H9 (cell line): ENCODE data around the gene COP1. TPM values are rescaled to one million over a fixed set of nuclear protein-coding genes. Genes with fewer than 3 reads are reported as not detected.

Source experiments
- DNase-seq: peaks from one replicate; pipeline ENCODE4 v3.0.0-alpha.2; 2017
- H2AFZ ChIP-seq: one replicate; pipeline ENCODE4 v1.6.1; 2013; ENCODE audit warnings: mild to moderate bottlenecking, low read length, control low read depth, moderate library complexity
- H2AK5ac ChIP-seq: 2 replicates; pipeline ENCODE4 v1.6.1; 2013; ENCODE audit warnings: low read length, control low read depth, mixed read lengths; ENCODE audit not compliant: insufficient read length
- H2BK120ac ChIP-seq: one replicate; pipeline ENCODE4 v1.6.1; 2013; ENCODE audit warnings: low read depth, mild to moderate bottlenecking, low read length, control low read depth, inconsistent platforms; ENCODE audit not compliant: poor library complexity, severe bottlenecking
- H2BK12ac ChIP-seq: 2 replicates; pipeline ENCODE4 v1.6.1; 2013; ENCODE audit warnings: low read length, control low read depth, mixed read lengths, low read depth; ENCODE audit not compliant: insufficient read length
- H2BK15ac ChIP-seq: 2 replicates; pipeline ENCODE4 v1.6.1; 2013; ENCODE audit warnings: low read depth, low read length, control low read depth
- H2BK20ac ChIP-seq: one replicate; pipeline ENCODE4 v1.6.1; 2013; ENCODE audit warnings: low read depth, mild to moderate bottlenecking, low read length, control low read depth, inconsistent platforms; ENCODE audit not compliant: poor library complexity, severe bottlenecking
- H2BK5ac ChIP-seq: 2 replicates; pipeline ENCODE4 v1.6.1; 2013; ENCODE audit warnings: low read length, control low read depth, mixed read lengths; ENCODE audit not compliant: insufficient read length
- H3K14ac ChIP-seq: 2 replicates; pipeline ENCODE4 v1.6.1; 2013; ENCODE audit warnings: low read length, control low read depth; ENCODE audit not compliant: insufficient read depth
- H3K18ac ChIP-seq: 2 replicates; pipeline ENCODE4 v1.6.1; 2013; ENCODE audit warnings: low read depth, mild to moderate bottlenecking, mixed read lengths, low read length, control low read depth; ENCODE audit not compliant: insufficient read length
- H3K23ac ChIP-seq: 2 replicates; pipeline ENCODE4 v1.6.1; 2013; ENCODE audit warnings: low read length, control low read depth, mixed read lengths, low read depth; ENCODE audit not compliant: insufficient read length
- H3K23me2 ChIP-seq: 2 replicates; pipeline ENCODE4 v1.6.1; 2013; ENCODE audit warnings: low read depth, mild to moderate bottlenecking, mixed read lengths, low read length, control low read depth; ENCODE audit not compliant: insufficient read length, poor library complexity, severe bottlenecking
- H3K27ac ChIP-seq: 2 replicates; pipeline ENCODE4 v1.5.1; 2013; ENCODE audit warnings: low read length, control low read depth, mixed read lengths, low read depth; ENCODE audit not compliant: insufficient read length
- H3K27me3 ChIP-seq: 2 replicates; pipeline ENCODE4 v1.6.1; 2013; ENCODE audit warnings: low read length, control low read depth, inconsistent platforms; ENCODE audit not compliant: insufficient read depth
- H3K4ac ChIP-seq: 2 replicates; pipeline ENCODE4 v1.6.1; 2013; ENCODE audit warnings: low read depth, mild to moderate bottlenecking, control low read depth, inconsistent platforms, low read length, moderate library complexity
- H3K4me1 ChIP-seq: 2 replicates; pipeline ENCODE4 v1.6.1; 2013; ENCODE audit warnings: low read length, control low read depth, inconsistent platforms; ENCODE audit not compliant: insufficient read depth
- H3K4me2 ChIP-seq: 2 replicates; pipeline ENCODE4 v1.6.1; 2013; ENCODE audit warnings: low read length, control low read depth, mixed read lengths; ENCODE audit not compliant: insufficient read length, insufficient read depth
- H3K56ac ChIP-seq: 2 replicates; pipeline ENCODE4 v1.6.1; 2013; ENCODE audit warnings: low read depth, mild to moderate bottlenecking, mixed read lengths, low read length, control low read depth; ENCODE audit not compliant: insufficient read length
- H3K79me1 ChIP-seq: 2 replicates; pipeline ENCODE4 v1.6.1; 2013; ENCODE audit warnings: low read depth, mild to moderate bottlenecking, moderate library complexity, low read length, control low read depth, inconsistent platforms; ENCODE audit not compliant: insufficient read depth, poor library complexity, severe bottlenecking
- H3K79me2 ChIP-seq: 2 replicates; pipeline ENCODE4 v1.6.1; 2013; ENCODE audit warnings: low read length, control low read depth, inconsistent platforms; ENCODE audit not compliant: insufficient read depth
- H3K9ac ChIP-seq: 2 replicates; pipeline ENCODE4 v1.6.1; 2013; ENCODE audit warnings: low read length, control low read depth, mixed read lengths; ENCODE audit not compliant: insufficient read length; ENCODE audit errors: extremely low read depth
- H3K9me3 ChIP-seq: one replicate; pipeline ENCODE4 v1.6.1; 2013; ENCODE audit warnings: low read depth, low read length, inconsistent platforms; ENCODE audit not compliant: control insufficient read depth
- H3T11ph ChIP-seq: one replicate; pipeline ENCODE4 v1.6.1; 2013; ENCODE audit warnings: mild to moderate bottlenecking, low read length, control low read depth, inconsistent platforms
- H4K20me1 ChIP-seq: one replicate; pipeline ENCODE4 v1.6.1; 2013; ENCODE audit not compliant: control insufficient read depth, insufficient read length, insufficient read depth
- H4K5ac ChIP-seq: 2 replicates; pipeline ENCODE4 v1.6.1; 2013; ENCODE audit warnings: low read depth, mild to moderate bottlenecking, mixed read lengths, low read length, control low read depth; ENCODE audit not compliant: insufficient read length
- H4K8ac ChIP-seq: replicated peaks from 2 replicates; pipeline ENCODE4 v1.6.1; 2013; ENCODE audit warnings: low read length, control low read depth, mixed read lengths, low read depth; ENCODE audit not compliant: insufficient read length
- H4K91ac ChIP-seq: 2 replicates; pipeline ENCODE4 v1.6.1; 2013; ENCODE audit warnings: low read depth, mild to moderate bottlenecking, moderate library complexity, mixed read lengths, low read length, control low read depth; ENCODE audit not compliant: insufficient read length
- H3K27ac Mint-ChIP-seq, 3 experiments: 2 replicates in 2 of 3; 3 replicates in 1 of 3; pipeline ENCODE4 v1.8.0; 2020 to 2021; ENCODE audit warnings: mixed read lengths in 3 of 3, mild to moderate bottlenecking in 1 of 3, moderate library complexity in 1 of 3
- H3K27me3 Mint-ChIP-seq: 2 replicates; pipeline ENCODE4 v1.8.0; 2021; ENCODE audit warnings: low read depth, mild to moderate bottlenecking, moderate library complexity, mixed read lengths
- H3K36me3 Mint-ChIP-seq, 3 experiments: 2 replicates in 2 of 3; 3 replicates in 1 of 3; pipeline ENCODE4 v1.8.0; 2020 to 2021; ENCODE audit warnings: low read depth in 3 of 3, mixed read lengths in 3 of 3; ENCODE audit not compliant: insufficient read depth in 1 of 3
- H3K4me1 Mint-ChIP-seq, 2 experiments: 2 replicates each; pipeline ENCODE4 v1.8.0; 2020; ENCODE audit warnings: mixed read lengths in 2 of 2
- H3K4me3 Mint-ChIP-seq, 2 experiments: 2 replicates in 1 of 2; 3 replicates in 1 of 2; pipeline ENCODE4 v1.8.0; 2020 to 2021; ENCODE audit warnings: mild to moderate bottlenecking in 2 of 2, mixed read lengths in 2 of 2, moderate library complexity in 1 of 2
- H3K9me3 Mint-ChIP-seq, 2 experiments: 2 replicates in 1 of 2; 3 replicates in 1 of 2; pipeline ENCODE4 v1.8.0; 2020; ENCODE audit warnings: mild to moderate bottlenecking in 2 of 2, mixed read lengths in 2 of 2, moderate library complexity in 1 of 2
- WGBS: extraction: QIAGEN DNeasy Blood & Tissue Kit; methylation state at CpG from one replicate; pipeline ENCODE4 v1.1.7; 2013; ENCODE audit warnings: missing lambda C conversion rate, low lambda C conversion rate, mixed read lengths; ENCODE audit not compliant: insufficient read length; ENCODE audit errors: extremely low coverage; 5-methylcytosine and 5-hydroxymethylcytosine counted together
- total RNA-seq: library from RNA; stranded (reverse); gene quantifications from 2 replicates; pipeline ENCODE4 v1.2.1, GENCODE V29; 2021
- TF ChIP-seq, protein P1 (sequence below): fragments of 200-600 bp; sonication (generic); conservative IDR thresholded peaks from 3 replicates; pipeline ENCODE4 v1.8.0; 2021; ENCODE audit warnings: antibody characterized with exemption, mild to moderate bottlenecking

The COP1 gene
- total RNA-seq, 1 experiment from 2014 or later = 41.3 TPM

DNA sequence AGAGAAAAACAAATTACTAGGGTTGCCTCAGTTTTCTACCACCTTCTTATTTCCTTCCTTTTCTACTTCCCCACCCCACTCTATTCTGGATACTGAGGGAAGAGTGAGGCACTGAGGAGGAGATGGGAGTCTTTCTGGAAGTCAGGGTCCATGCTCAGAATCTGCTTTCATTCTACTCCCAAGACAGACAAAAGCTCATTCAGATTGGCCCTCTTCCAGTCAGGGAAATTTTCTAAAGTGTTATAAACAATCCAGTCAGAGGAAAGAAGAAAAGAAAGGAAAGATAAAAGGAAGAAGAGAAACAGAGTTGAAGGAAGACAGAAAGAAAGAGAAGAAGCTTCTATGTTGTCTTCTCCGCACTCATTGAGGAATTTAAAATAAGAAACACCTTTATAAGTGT is 228.6 kb downstream of the COP1 start:
- Histone ChIP-seq H3K79me1 (no peaks in the 10 kb centered on the region), H3K56ac (no peak overlapping the region), H3K18ac (no peak overlapping the region), H2BK20ac (no peak overlapping the region), H3K4me1 (no peaks in the 10 kb centered on the region), H3K27ac (no peak overlapping the region), H2BK120ac (no peak overlapping the region), H4K5ac (no peak overlapping the region), H3K9me3 (no peaks in the 10 kb centered on the region), H2BK15ac (no peak overlapping the region), H3K23ac (no peak overlapping the region), H3K23me2 (no peaks in the 10 kb centered on the region), H4K8ac (no peak overlapping the region), H2AFZ (no peak overlapping the region), H2BK5ac (no peak overlapping the region), H2BK12ac (no peak overlapping the region), H3K4ac (no peak overlapping the region), H4K91ac (no peak overlapping the region), H3K79me2 (no peaks in the 10 kb centered on the region), H3K27me3 (no peaks in the 10 kb centered on the region), H3K9ac (no peak overlapping the region), H4K20me1 (no peaks in the 10 kb centered on the region), H3T11ph (no peak overlapping the region), H2AK5ac (no peak overlapping the region), H3K14ac (no peak overlapping the region), H3K4me2 (no peak overlapping the region)
- no peak overlapping the region for H3K4me3 Mint-ChIP-seq
- TF ChIP-seq, protein P1, sequence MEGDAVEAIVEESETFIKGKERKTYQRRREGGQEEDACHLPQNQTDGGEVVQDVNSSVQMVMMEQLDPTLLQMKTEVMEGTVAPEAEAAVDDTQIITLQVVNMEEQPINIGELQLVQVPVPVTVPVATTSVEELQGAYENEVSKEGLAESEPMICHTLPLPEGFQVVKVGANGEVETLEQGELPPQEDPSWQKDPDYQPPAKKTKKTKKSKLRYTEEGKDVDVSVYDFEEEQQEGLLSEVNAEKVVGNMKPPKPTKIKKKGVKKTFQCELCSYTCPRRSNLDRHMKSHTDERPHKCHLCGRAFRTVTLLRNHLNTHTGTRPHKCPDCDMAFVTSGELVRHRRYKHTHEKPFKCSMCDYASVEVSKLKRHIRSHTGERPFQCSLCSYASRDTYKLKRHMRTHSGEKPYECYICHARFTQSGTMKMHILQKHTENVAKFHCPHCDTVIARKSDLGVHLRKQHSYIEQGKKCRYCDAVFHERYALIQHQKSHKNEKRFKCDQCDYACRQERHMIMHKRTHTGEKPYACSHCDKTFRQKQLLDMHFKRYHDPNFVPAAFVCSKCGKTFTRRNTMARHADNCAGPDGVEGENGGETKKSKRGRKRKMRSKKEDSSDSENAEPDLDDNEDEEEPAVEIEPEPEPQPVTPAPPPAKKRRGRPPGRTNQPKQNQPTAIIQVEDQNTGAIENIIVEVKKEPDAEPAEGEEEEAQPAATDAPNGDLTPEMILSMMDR = no peak
- no CpG with 5 or more reads among the region's 1 CpG for WGBS
- peaks cover 23 to 25% (median 24%) of the 10 kb centered on the region in 3 experiments for H3K36me3 Mint-ChIP-seq
- H3K27ac Mint-ChIP-seq = peak overlapping the region in 1 of 3 experiments; percentile 18; a peak in 2 of 7 replicates
- peaks cover 10 to 11% of the 10 kb centered on the region in 2 experiments for H3K9me3 Mint-ChIP-seq
- no peak for DNase-seq
- no peaks in the 10 kb centered on the region for H3K27me3 Mint-ChIP-seq
- H3K4me1 Mint-ChIP-seq = no peaks in the 10 kb centered on the region
